A549 treated with GW870086 at 1 μM for 4 hours (cell line): ENCODE results near the gene ADSS2. TPM values are rescaled to one million over a fixed set of nuclear protein-coding genes. Genes with fewer than 3 reads are reported as not detected.

Source experiments
- total RNA-seq: library from RNA; stranded (reverse); fragments of 200-300 nt; extraction: Qiagen RNA extraction; gene quantifications from 5 replicates; pipeline ENCODE4 v1.2.3, GENCODE V29; 2022; ENCODE audit warnings: low read depth

ADSS2 gene
- 41.7 to 52.0 TPM (median 49.2 TPM) in 5 replicates for total RNA-seq

DNA sequence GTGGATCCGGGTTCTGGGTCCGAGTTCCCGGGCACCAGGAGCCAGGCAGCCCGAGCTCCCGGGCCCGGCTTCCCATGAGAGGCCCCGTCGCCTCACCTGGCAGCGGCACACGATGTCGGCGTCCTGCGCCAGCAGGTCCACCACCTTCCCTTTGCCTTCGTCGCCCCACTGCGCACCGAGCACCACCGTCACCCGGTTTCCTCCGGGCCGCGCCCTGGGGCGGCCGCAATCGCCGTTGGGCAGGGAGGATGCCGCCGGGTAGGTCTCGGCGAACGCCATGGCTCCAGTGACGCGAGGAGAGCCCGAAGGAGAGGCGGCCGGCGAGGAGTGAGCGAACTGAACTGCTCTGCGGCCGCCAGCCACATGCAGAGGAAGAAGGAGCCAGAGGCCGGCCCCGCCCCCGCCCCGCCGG, at the start of gene ADSS2:
ADSS2 (minus strand) TSS at position 371 of the 412 bp plus-strand sequence; CDS start at position 279, 92 bp downstream.

DNA sequence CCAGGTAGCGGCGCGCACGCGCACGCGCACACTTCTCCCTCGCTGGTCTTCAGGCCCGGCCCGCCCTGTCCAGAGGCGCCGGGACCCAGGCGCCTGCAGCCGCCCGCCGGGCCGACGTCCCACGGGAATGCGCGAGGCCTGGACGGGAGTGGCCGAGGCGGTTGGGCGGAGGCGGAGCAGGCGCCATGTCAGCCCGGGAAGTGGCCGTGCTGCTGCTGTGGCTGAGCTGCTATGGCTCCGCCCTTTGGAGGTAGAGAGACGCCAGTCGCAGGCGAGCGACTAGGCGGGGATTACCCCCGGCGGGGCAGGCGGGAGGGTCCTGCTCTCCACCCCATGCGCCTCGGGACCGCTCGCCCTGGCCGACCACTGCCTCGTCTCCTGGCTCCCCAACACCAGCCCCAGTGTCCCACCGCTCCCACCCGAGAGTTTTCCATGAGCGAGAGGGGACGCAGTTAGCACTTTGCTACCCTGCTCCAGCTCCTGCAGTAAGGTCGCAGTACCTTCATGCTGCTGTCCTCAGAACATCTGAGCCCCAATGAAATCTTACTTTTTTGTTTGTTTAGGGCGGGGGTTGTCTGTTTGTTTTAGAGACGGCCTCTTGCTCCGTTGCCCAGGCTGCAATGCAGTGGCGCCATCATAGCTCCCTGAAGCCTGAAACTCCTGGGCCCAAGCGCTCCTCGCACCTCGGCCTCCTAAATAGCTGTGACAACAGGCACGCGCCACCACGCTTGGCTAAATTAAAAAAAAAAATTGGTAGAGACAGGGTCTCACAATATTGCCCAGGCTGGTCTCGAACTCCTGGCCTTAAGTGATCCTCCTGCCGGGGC, 9.7 kb upstream of the ADSS2 start, which contains the start of gene CATSPERE:
CATSPERE (plus strand) TSS at position 29 of the 827 bp plus-strand sequence; CDS start at position 186, 157 bp downstream.

Other genes with a start within 250 kb of the ADSS2 start
- gene CATSPERE, start 9.4 kb upstream of the ADSS2 start, total RNA-seq: 0.05 to 0.15 TPM (median 0.12 TPM) in 3 of 5 replicates, not detected in the others
- 25.1 to 34.8 TPM (median 31.1 TPM) in 5 replicates for gene DESI2, start 201.2 kb upstream of the ADSS2 start, total RNA-seq